A549 (cell line): ENCODE results near the gene DOK1. TPM values are rescaled to one million over a fixed set of nuclear protein-coding genes. Genes with fewer than 3 reads are reported as not detected.
A peak's percentile ranks its signal among the peaks of the same experiment; 100 is the strongest.

Experiments
- ATAC-seq, 2 experiments: fragments of 200-7000 bp in 1 of 2; fragments of >200 bp in 1 of 2; cut with Nextera tagmentation in 1 of 2; cut with Tn5 transposase in 1 of 2; 3 replicates each; pipeline versions ENCODE4 v1.8.0 to v1.9.1; 2018 to 2020; ENCODE audit warnings: mild to moderate bottlenecking in 1 of 2, moderate library complexity in 1 of 2
- CTCF ChIA-PET: fragments of 300-600 bp; sonication (Branson Sonifier 250); formaldehyde crosslinking; extraction: SDS; loops from one replicate; lab custom pipeline; 2021; ENCODE audit warnings: antibody characterized with exemption, inconsistent platforms; lab: Yijun Ruan, JAX
- POLR2A ChIA-PET: fragments of 350-600 bp; formaldehyde crosslinking; extraction: SDS; loops from one replicate; lab custom pipeline; 2021; ENCODE audit warnings: antibody characterized with exemption, inconsistent platforms; lab: Yijun Ruan, JAX
- DNase-seq, 2 experiments: peaks; one replicate each; pipeline versions ENCODE4 v3.0.0 to v3.0.0-alpha.2; 2011 to 2016; ENCODE audit warnings: low read depth in 1 of 2, low spot score in 1 of 2
- FAIRE-seq: peaks from 2 replicates; lab custom pipeline; 2011; peaks lifted over from hg19 to GRCh38; lab: Jason Lieb, UNC
- H3K27ac ChIP-seq, 2 experiments: fragments of >200 bp; sonication (Bioruptor Twin); formaldehyde crosslinking; 3 replicates each; pipeline ENCODE4 v1.5.1; 2016 to 2017
- H3K4me1 ChIP-seq: fragments of >200 bp; sonication (Bioruptor Twin); formaldehyde crosslinking; 3 replicates; pipeline ENCODE4 v1.6.1; 2016
- H3K4me2 ChIP-seq: fragments of >200 bp; sonication (Bioruptor Twin); formaldehyde crosslinking; 3 replicates; pipeline ENCODE4 v1.6.1; 2016
- H3K4me3 ChIP-seq: fragments of >200 bp; sonication (Bioruptor Twin); formaldehyde crosslinking; 3 replicates; pipeline ENCODE4 v1.5.1; 2016
- H3K9me3 ChIP-seq: fragments of >200 bp; sonication (Bioruptor Twin); formaldehyde crosslinking; 3 replicates; pipeline ENCODE4 v1.6.1; 2016
- CHD2 ChIP-seq: fragments of 150-350 bp; IDR thresholded peaks from 2 replicates; pipeline ENCODE4 v1.6.1; 2014; ENCODE audit warnings: low read length; ENCODE audit not compliant: partially characterized antibody
- EHMT2 ChIP-seq: fragments of 200-600 bp; sonication (generic); IDR thresholded peaks from 2 replicates; pipeline ENCODE4 v1.6.1; 2016; ENCODE audit warnings: antibody characterized with exemption, low read depth, mild to moderate bottlenecking, moderate library complexity
- FOSL2 ChIP-seq, 2 experiments: fragments of 450-650 bp in 1 of 2; fragments of >200 bp in 1 of 2; sonication (Bioruptor Twin) in 1 of 2; formaldehyde crosslinking; IDR thresholded peaks; 2 replicates each; pipeline versions ENCODE4 v1.5.0 to v1.6.1; 2016 to 2020; ENCODE audit warnings: mild to moderate bottlenecking in 1 of 2, moderate library complexity in 1 of 2
- GATA3 ChIP-seq: IDR thresholded peaks from 2 replicates; pipeline ENCODE4 v1.6.1; 2012; ENCODE audit warnings: borderline replicate concordance
- HDAC2 ChIP-seq: fragments of 200-600 bp; sonication (generic); IDR thresholded peaks from 2 replicates; pipeline ENCODE4 v1.6.1; 2016
- HES2 ChIP-seq: fragments of >200 bp; sonication (Bioruptor Twin); formaldehyde crosslinking; IDR thresholded peaks from 2 replicates; pipeline ENCODE4 v1.6.1; 2016
- HOXB5 ChIP-seq: fragments of 250-450 bp; sonication (Bioruptor Pico); IDR thresholded peaks from 2 replicates; pipeline ENCODE4 v1.5.0; 2020; ENCODE audit warnings: mild to moderate bottlenecking, moderate library complexity
- JUNB ChIP-seq: fragments of >200 bp; sonication (Bioruptor Twin); formaldehyde crosslinking; IDR thresholded peaks from 2 replicates; pipeline ENCODE4 v1.6.1; 2016
- MAFK ChIP-seq: fragments of 450-650 bp; IDR thresholded peaks from 2 replicates; pipeline ENCODE4 v1.6.1; 2014; ENCODE audit not compliant: partially characterized antibody
- MAZ ChIP-seq: fragments of 150-350 bp; IDR thresholded peaks from 2 replicates; pipeline ENCODE4 v1.6.1; 2014; ENCODE audit warnings: antibody characterized with exemption, low read depth, low read length, borderline replicate concordance
- POLR2AphosphoS2 ChIP-seq: conservative IDR thresholded peaks from 2 replicates; pipeline ENCODE4 v1.6.1; 2012; ENCODE audit warnings: low read length, improper control_type of control experiment, inconsistent platforms
- REST ChIP-seq: fragments of 200-600 bp; sonication (generic); IDR thresholded peaks from 2 replicates; pipeline ENCODE4 v1.6.1; 2016; ENCODE audit warnings: antibody characterized with exemption, mild to moderate bottlenecking, moderate library complexity
- RFX5 ChIP-seq: fragments of 450-650 bp; IDR thresholded peaks from 2 replicates; pipeline ENCODE4 v1.7.1; 2014; ENCODE audit warnings: antibody characterized with exemption, mild to moderate bottlenecking, moderate library complexity
- TFCP2L1 ChIP-seq: fragments of 250-450 bp; sonication (Bioruptor Pico); IDR thresholded peaks from 2 replicates; pipeline ENCODE4 v1.5.0; 2021; ENCODE audit warnings: mild to moderate bottlenecking
- USF2 ChIP-seq: fragments of 450-650 bp; IDR thresholded peaks from 2 replicates; pipeline ENCODE4 v1.6.1; 2014; ENCODE audit warnings: antibody characterized with exemption
- ZC3H11A ChIP-seq: fragments of 450-650 bp; IDR thresholded peaks from 2 replicates; pipeline ENCODE4 v1.6.1; 2014; ENCODE audit warnings: antibody characterized with exemption, mild to moderate bottlenecking
- ZNF302 ChIP-seq: fragments of 250-450 bp; sonication (Bioruptor Pico); IDR thresholded peaks from 2 replicates; pipeline ENCODE4 v1.9.0; 2021; ENCODE audit warnings: inconsistent platforms, mild to moderate bottlenecking, moderate library complexity
- WGBS: methylation state at CpG from one replicate; pipeline ENCODE4 v1.1.6; 2017; ENCODE audit errors: missing lambda C conversion rate; 5-methylcytosine and 5-hydroxymethylcytosine counted together
- polyA plus RNA-seq, 4 experiments: library from polyadenylated mRNA; depleted of rRNA in 3 of 4; stranded (reverse); fragments of >200 nt; fragmentation: RNase III in 1 of 4; extraction: RNeasy Plus Mini Kit Qiagen cat#74134 plus additional on column Dnase treatment in 1 of 4; gene quantifications; 2 replicates in 3 of 4; 3 replicates in 1 of 4; pipeline ENCODE4 v1.2.3, GENCODE V29; 2011 to 2017
- TF ChIP-seq, protein P1 (sequence below): IDR thresholded peaks from 2 replicates; pipeline ENCODE4 v1.6.1; 2012
- TF ChIP-seq, protein P2 (sequence below): IDR thresholded peaks from 2 replicates; pipeline ENCODE4 v1.6.1; 2012; ENCODE audit warnings: low read depth, borderline replicate concordance
- TF ChIP-seq, protein P3 (sequence below): fragments of 150-350 bp; IDR thresholded peaks from 2 replicates; pipeline ENCODE4 v1.6.1; 2014; ENCODE audit warnings: low read depth, mild to moderate bottlenecking, low read length

The DOK1 gene
- polyA plus RNA-seq, 2 of the 4 experiments (the other 2 are of a cell fraction) = 4.0 to 5.0 TPM

GRCh38 chr2:74602586-74603281, 48.2 kb downstream of the DOK1 start:
- POLR2A ChIA-PET = no interaction called here
- Histone ChIP-seq H3K27ac (no peak overlapping the region), H3K4me3 (no peak overlapping the region), H3K4me2 (no peak overlapping the region), H3K9me3 (no peaks in the 10 kb centered on the region), H3K4me1 (no peaks in the 10 kb centered on the region)
- ATAC-seq (peak in 1 of 2 experiments; percentile 51; a peak in 2 of 6 replicates), DNase-seq (no peak), FAIRE-seq (no peak)
- no peak for TF ChIP-seq GATA3
- TF ChIP-seq EHMT2 = no peak
- TF ChIP-seq, protein P1, sequence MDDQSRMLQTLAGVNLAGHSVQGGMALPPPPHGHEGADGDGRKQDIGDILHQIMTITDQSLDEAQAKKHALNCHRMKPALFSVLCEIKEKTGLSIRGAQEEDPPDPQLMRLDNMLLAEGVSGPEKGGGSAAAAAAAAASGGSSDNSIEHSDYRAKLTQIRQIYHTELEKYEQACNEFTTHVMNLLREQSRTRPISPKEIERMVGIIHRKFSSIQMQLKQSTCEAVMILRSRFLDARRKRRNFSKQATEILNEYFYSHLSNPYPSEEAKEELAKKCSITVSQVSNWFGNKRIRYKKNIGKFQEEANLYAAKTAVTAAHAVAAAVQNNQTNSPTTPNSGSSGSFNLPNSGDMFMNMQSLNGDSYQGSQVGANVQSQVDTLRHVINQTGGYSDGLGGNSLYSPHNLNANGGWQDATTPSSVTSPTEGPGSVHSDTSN = no peak
- no peak for TF ChIP-seq ZC3H11A
- WGBS = 2% methylated on average over 1 of the region's 1 CpG
- CTCF ChIA-PET = interaction anchor here (7.8 kb wide), 1 partner anchor 15 kb away, joined by 73 read pairs; no protein-coding TSS in a partner anchor

- CTCF ChIA-PET = interaction anchor here (7.8 kb wide), 1 partner anchor 16 kb away, joined by 73 read pairs; no protein-coding TSS in a partner anchor
- WGBS = 37% methylated on average over 7 of the region's 7 CpGs
- H3K27ac ChIP-seq = no peak overlapping the region
- ATAC-seq (peak in 1 of 2 experiments; percentile 30; a peak in 1 of 6 replicates), FAIRE-seq (no peak), DNase-seq (no peak)
- H3K4me2 ChIP-seq = no peak overlapping the region
- H3K4me3 ChIP-seq = no peak overlapping the region
- peaks cover 5% of the 10 kb centered on the region; the same call in 2 of the 3 replicates for H3K9me3 ChIP-seq
- POLR2A ChIA-PET = no interaction called here
- H3K4me1 ChIP-seq = no peaks in the 10 kb centered on the region
- TF ChIP-seq USF2 = no peak
- TF ChIP-seq ZNF302 (CRISPR knock-in tag) = no peak
- no peak for TF ChIP-seq EHMT2
- TF ChIP-seq HES2 = no peak
- TF ChIP-seq CHD2 = no peak
- TF ChIP-seq POLR2AphosphoS2 = no peak
- TF ChIP-seq FOSL2 (IDR thresholded peaks at IDR 0.05) = no peak
- no peak for TF ChIP-seq FOSL2 (CRISPR knock-in tag; IDR thresholded peaks at IDR 0.05)
Observed at GRCh38 chr2:74603282-74604000, 48.9 kb downstream of the DOK1 start.

DNA sequence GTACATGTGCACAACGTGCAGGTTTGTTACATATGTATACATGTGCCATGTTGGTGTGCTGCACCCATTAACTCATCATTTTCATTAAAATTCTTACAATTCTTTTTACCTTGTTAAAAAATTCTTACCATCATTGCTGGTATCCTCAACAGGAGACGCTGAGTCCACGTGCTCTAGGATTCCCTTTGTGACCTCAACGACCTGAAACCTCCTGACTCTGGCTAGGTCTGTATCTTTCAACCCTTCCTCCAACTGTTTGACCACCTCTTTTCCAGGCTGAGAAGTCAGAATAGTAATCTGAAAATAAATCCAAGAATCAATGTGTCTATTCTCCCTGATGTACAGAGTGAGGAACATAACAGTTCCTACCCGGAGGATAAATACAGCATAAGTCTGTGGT, 52.4 kb downstream of the DOK1 start:
- ATAC-seq (no peak), FAIRE-seq (no peak), DNase-seq (no peak)
- ChIA-PET CTCF (interaction anchor here (1.2 kb wide), 1 partner anchor 10 kb away, joined by 3 read pairs; no protein-coding TSS in a partner anchor), POLR2A (no interaction called here)
- Histone ChIP-seq H3K4me1 (no peaks in the 10 kb centered on the region), H3K27ac (no peak overlapping the region), H3K4me2 (no peak overlapping the region), H3K9me3 (peaks cover 12% of the 10 kb centered on the region; the same call in 2 of the 3 replicates), H3K4me3 (no peak overlapping the region)
- 14% methylated on average over 5 of the region's 5 CpGs for WGBS
- TF ChIP-seq MAZ (no peak), POLR2AphosphoS2 (no peak), RFX5 (no peak), MAFK (no peak), TFCP2L1 (no peak), HOXB5 (no peak), REST (no peak), JUNB (no peak), HDAC2 (no peak), FOSL2 (IDR thresholded peaks at IDR 0.05) (no peak), FOSL2 (CRISPR knock-in tag; IDR thresholded peaks at IDR 0.05) (no peak)
- TF ChIP-seq, protein P2, sequence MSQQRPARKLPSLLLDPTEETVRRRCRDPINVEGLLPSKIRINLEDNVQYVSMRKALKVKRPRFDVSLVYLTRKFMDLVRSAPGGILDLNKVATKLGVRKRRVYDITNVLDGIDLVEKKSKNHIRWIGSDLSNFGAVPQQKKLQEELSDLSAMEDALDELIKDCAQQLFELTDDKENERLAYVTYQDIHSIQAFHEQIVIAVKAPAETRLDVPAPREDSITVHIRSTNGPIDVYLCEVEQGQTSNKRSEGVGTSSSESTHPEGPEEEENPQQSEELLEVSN = no peak
- TF ChIP-seq, protein P3, sequence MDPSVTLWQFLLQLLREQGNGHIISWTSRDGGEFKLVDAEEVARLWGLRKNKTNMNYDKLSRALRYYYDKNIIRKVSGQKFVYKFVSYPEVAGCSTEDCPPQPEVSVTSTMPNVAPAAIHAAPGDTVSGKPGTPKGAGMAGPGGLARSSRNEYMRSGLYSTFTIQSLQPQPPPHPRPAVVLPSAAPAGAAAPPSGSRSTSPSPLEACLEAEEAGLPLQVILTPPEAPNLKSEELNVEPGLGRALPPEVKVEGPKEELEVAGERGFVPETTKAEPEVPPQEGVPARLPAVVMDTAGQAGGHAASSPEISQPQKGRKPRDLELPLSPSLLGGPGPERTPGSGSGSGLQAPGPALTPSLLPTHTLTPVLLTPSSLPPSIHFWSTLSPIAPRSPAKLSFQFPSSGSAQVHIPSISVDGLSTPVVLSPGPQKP = no peak
